ENCODE results near the gene MCC. TPM values are rescaled to one million over a fixed set of nuclear protein-coding genes. Genes with fewer than 3 reads are reported as not detected.

MCC gene
- total and polyA plus RNA-seq, 2 donors from 2014 or later: 2.4 to 20.6 TPM

- no peaks in the 10 kb centered on the region for H3K27me3 ChIP-seq (ENCODE audit: control insufficient read depth, insufficient read depth, low read length)
- intact Hi-C loops (cut with DNase I): no loop called here
- H3K9ac ChIP-seq (ENCODE audit: low read length in 3 of 3): no peak overlapping the region
- no peak for TF ChIP-seq CTCF (IDR thresholded peaks at IDR 0.05; ENCODE audit: borderline replicate concordance, extremely low read depth, insufficient read depth)
- peaks cover 0 to 4% (median 0%) of the 10 kb centered on the region in 3 donors for H3K4me1 ChIP-seq (ENCODE audit: control insufficient read depth in 2 of 3, insufficient read depth in 2 of 3, low read depth in 1 of 3, low read length in 3 of 3)
- H3K9me3 ChIP-seq (ENCODE audit: control insufficient read depth in 2 of 3, insufficient read depth in 1 of 3, low read length in 3 of 3): no peaks in the 10 kb centered on the region
- no peak overlapping the region for H3K4me3 ChIP-seq (ENCODE audit: low read length in 3 of 3)
- FAIRE-seq (no peak), DNase-seq (no peak)
- H3K36me3 ChIP-seq (ENCODE audit: control insufficient read depth in 2 of 3, insufficient read depth in 3 of 3, low read length in 3 of 3): no peaks in the 10 kb centered on the region
- H3K27ac ChIP-seq (ENCODE audit: low read depth in 2 of 2, low read length in 2 of 2): no peak overlapping the region
Observed at GRCh38 chr5:113223315-113223714, 264.9 kb downstream of the MCC start.

- DNase-seq: no peak
- peaks cover 0 to 10% (median 3%) of the 10 kb centered on the region in 3 donors for H3K4me1 ChIP-seq (ENCODE audit: control insufficient read depth in 2 of 3, insufficient read depth in 2 of 3, low read depth in 1 of 3, low read length in 3 of 3)
- no peaks in the 10 kb centered on the region for H3K9me3 ChIP-seq (ENCODE audit: control insufficient read depth in 2 of 3, insufficient read depth in 1 of 3, low read length in 3 of 3)
- H3K4me3 ChIP-seq (ENCODE audit: low read length in 3 of 3): no peak overlapping the region
- FAIRE-seq: no peak
- H3K36me3 ChIP-seq (ENCODE audit: control insufficient read depth in 2 of 3, insufficient read depth in 3 of 3, low read length in 3 of 3): no peaks in the 10 kb centered on the region
- intact Hi-C loops (cut with DNase I): no loop called here
- TF ChIP-seq CTCF (IDR thresholded peaks at IDR 0.05; ENCODE audit: borderline replicate concordance, extremely low read depth, insufficient read depth): no peak
- H3K27me3 ChIP-seq (ENCODE audit: control insufficient read depth, insufficient read depth, low read length): no peaks in the 10 kb centered on the region
- no peak overlapping the region for H3K9ac ChIP-seq (ENCODE audit: low read length in 3 of 3)
- H3K27ac ChIP-seq (ENCODE audit: low read depth in 2 of 2, low read length in 2 of 2): no peak overlapping the region
Observed at GRCh38 chr5:113221294-113222176, 266.7 kb downstream of the MCC start.

- no peak overlapping the region for H3K9ac ChIP-seq (ENCODE audit: low read length in 3 of 3)
- no peak overlapping the region for H3K4me3 ChIP-seq (ENCODE audit: low read length in 3 of 3)
- H3K9me3 ChIP-seq (ENCODE audit: control insufficient read depth in 2 of 3, insufficient read depth in 1 of 3, low read length in 3 of 3): no peaks in the 10 kb centered on the region
- H3K27ac ChIP-seq (ENCODE audit: low read depth in 2 of 2, low read length in 2 of 2): no peak overlapping the region
- H3K36me3 ChIP-seq (ENCODE audit: control insufficient read depth in 2 of 3, insufficient read depth in 3 of 3, low read length in 3 of 3): no peaks in the 10 kb centered on the region
- peaks cover 0 to 9% (median 3%) of the 10 kb centered on the region in 3 donors for H3K4me1 ChIP-seq (ENCODE audit: control insufficient read depth in 2 of 3, insufficient read depth in 2 of 3, low read depth in 1 of 3, low read length in 3 of 3)
- TF ChIP-seq CTCF (IDR thresholded peaks at IDR 0.05; ENCODE audit: borderline replicate concordance, extremely low read depth, insufficient read depth): no peak
- FAIRE-seq (no peak), DNase-seq (no peak)
- intact Hi-C loops (cut with DNase I): no loop called here
- no peaks in the 10 kb centered on the region for H3K27me3 ChIP-seq (ENCODE audit: control insufficient read depth, insufficient read depth, low read length)
Observed at GRCh38 chr5:113219695-113220094, 268.6 kb downstream of the MCC start.

Data from kidney (tissue), 14 donors.